Prostate gland (tissue), 2 donors: ENCODE results near the gene CDHR2.

Experiments used
- POLR2A ChIP-seq: fragments of 450-650 bp; IDR thresholded peaks from one replicate; pipeline ENCODE4 v1.6.1; 2016; ENCODE audit warnings: antibody characterized with exemption, mild to moderate bottlenecking
- TF ChIP-seq, protein P1 (sequence below), 4 experiments: fragments of 200-600 bp in 2 of 4; fragments of 450-650 bp in 2 of 4; sonication (generic) in 2 of 4; IDR thresholded peaks; 1 replicate in 3 of 4; 2 replicates in 1 of 4; pipeline ENCODE4 v1.5.1; 2016 to 2019; ENCODE audit warnings: antibody characterized with exemption in 4 of 4, mild to moderate bottlenecking in 2 of 4, moderate library complexity in 2 of 4

DNA sequence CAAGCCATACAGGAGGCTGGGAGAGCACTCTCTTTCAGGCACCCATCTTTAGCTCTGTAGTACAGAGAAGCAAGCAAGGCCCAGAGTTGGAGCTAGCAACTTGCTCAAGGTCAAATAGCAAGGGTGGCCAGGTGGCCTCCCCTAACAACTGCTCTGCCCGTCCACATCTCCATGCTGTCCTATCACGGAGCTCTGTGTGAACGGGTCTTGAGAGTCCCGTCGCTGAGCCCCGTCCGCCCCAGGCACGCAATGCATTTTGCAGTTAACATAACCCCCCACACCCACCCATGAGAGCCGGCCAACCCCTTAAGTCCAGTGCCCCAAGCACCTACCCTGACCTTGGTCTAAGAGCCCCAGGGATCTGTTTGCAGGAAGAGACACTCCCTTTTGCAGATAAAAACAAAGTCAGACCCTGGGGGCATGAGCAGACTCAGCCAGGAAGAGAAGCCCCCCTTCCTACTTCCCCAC lies 13.4 kb upstream of the CDHR2 start:
- TF ChIP-seq, protein P1, sequence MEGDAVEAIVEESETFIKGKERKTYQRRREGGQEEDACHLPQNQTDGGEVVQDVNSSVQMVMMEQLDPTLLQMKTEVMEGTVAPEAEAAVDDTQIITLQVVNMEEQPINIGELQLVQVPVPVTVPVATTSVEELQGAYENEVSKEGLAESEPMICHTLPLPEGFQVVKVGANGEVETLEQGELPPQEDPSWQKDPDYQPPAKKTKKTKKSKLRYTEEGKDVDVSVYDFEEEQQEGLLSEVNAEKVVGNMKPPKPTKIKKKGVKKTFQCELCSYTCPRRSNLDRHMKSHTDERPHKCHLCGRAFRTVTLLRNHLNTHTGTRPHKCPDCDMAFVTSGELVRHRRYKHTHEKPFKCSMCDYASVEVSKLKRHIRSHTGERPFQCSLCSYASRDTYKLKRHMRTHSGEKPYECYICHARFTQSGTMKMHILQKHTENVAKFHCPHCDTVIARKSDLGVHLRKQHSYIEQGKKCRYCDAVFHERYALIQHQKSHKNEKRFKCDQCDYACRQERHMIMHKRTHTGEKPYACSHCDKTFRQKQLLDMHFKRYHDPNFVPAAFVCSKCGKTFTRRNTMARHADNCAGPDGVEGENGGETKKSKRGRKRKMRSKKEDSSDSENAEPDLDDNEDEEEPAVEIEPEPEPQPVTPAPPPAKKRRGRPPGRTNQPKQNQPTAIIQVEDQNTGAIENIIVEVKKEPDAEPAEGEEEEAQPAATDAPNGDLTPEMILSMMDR (IDR thresholded peaks at IDR 0.05): no peak
- no peak for TF ChIP-seq POLR2A
